GM19455 (cell line): ENCODE data around the gene IFT57.
"Not testable (repeated sequence)": the region's sequence is repeated elsewhere in the genome, so short reads cannot be mapped to it uniquely, and the experiment has no call there.

Source experiments
- ATAC-seq: cut with Tn5 transposase; IDR thresholded peaks from one replicate; pipeline ENCODE4 v1.9.1; 2021; ENCODE audit not compliant: unreplicated experiment

The IFT57 gene

GRCh38 chr3:108164391-108164790 is 57.8 kb downstream of the IFT57 start:
- no peak for ATAC-seq

- ATAC-seq: no peak
Measured at GRCh38 chr3:108159865-108160264, 62.4 kb downstream of the IFT57 start.

GRCh38 chr3:108159105-108159504 is 63.1 kb downstream of the IFT57 start:
- ATAC-seq: no peak

GRCh38 chr3:108158251-108158650 is 64.0 kb downstream of the IFT57 start:
- ATAC-seq: no peak

- no peak for ATAC-seq
Measured at GRCh38 chr3:108157273-108157672, 65.0 kb downstream of the IFT57 start.

- ATAC-seq: no peak
Measured at GRCh38 chr3:108156312-108156853, 65.8 kb downstream of the IFT57 start.

GRCh38 chr3:108155642-108156041 is 66.6 kb downstream of the IFT57 start:
- ATAC-seq: not testable (repeated sequence)

GRCh38 chr3:108153451-108153981 is 68.7 kb downstream of the IFT57 start:
- ATAC-seq: no peak

GRCh38 chr3:108152274-108152673 is 70.0 kb downstream of the IFT57 start:
- ATAC-seq: no peak

- no peak for ATAC-seq
Measured at GRCh38 chr3:108150200-108150599, 72.0 kb downstream of the IFT57 start.

GRCh38 chr3:108146139-108146538 is 76.1 kb downstream of the IFT57 start:
- ATAC-seq: no peak

GRCh38 chr3:108145578-108145977 is 76.6 kb downstream of the IFT57 start:
- ATAC-seq: no peak

- ATAC-seq: no peak
Measured at GRCh38 chr3:108137460-108137814, 84.8 kb downstream of the IFT57 start.

GRCh38 chr3:108136561-108137459 is 85.4 kb downstream of the IFT57 start:
- ATAC-seq: no peak

- no peak for ATAC-seq
Measured at GRCh38 chr3:108134555-108134880, 87.7 kb downstream of the IFT57 start.

- ATAC-seq: no peak
Measured at GRCh38 chr3:108133858-108134554, 88.2 kb downstream of the IFT57 start.

GRCh38 chr3:108133048-108133369 is 89.2 kb downstream of the IFT57 start:
- no peak for ATAC-seq

- ATAC-seq: no peak
Measured at GRCh38 chr3:108131475-108132134, 90.6 kb downstream of the IFT57 start.

GRCh38 chr3:108130701-108131474 is 91.3 kb downstream of the IFT57 start:
- no peak for ATAC-seq

GRCh38 chr3:108130236-108130635 is 92.0 kb downstream of the IFT57 start:
- ATAC-seq: no peak
